Lung (tissue), 12 donors: ENCODE measurements around the gene CCKAR. TPM values are rescaled to one million over a fixed set of nuclear protein-coding genes. Genes with fewer than 3 reads are reported as not detected.
A peak's percentile ranks its signal among the peaks of the same experiment; 100 is the strongest.

Experiments used
- ATAC-seq: fragments of 200-7000 bp; cut with Tn5 transposase; one replicate; pipeline ENCODE4 v1.9.1; 2020; ENCODE audit warnings: moderate number of reproducible peaks; ENCODE audit not compliant: insufficient read depth, low FRiP score
- DNase-seq, 3 donors: peaks; one replicate each; pipeline ENCODE4 v3.0.0-alpha.2; 2013 to 2017
- H3K27ac ChIP-seq, 2 donors: one replicate each; pipeline ENCODE4 v1.5.1; 2013; ENCODE audit warnings: mild to moderate bottlenecking in 2 of 2, moderate library complexity in 2 of 2, control low read depth in 1 of 2, inconsistent platforms in 1 of 2, low read depth in 1 of 2, low read length in 1 of 2
- H3K27me3 ChIP-seq, 3 donors: one replicate each; pipeline ENCODE4 v1.5.1; 2013; ENCODE audit warnings: low read length in 2 of 3; ENCODE audit not compliant: control insufficient read depth in 3 of 3, insufficient read depth in 3 of 3
- H3K36me3 ChIP-seq, 4 donors: one replicate each; pipeline ENCODE4 v1.5.1; 2013; ENCODE audit warnings: low read length in 4 of 4, mild to moderate bottlenecking in 1 of 4, moderate library complexity in 1 of 4; ENCODE audit not compliant: control insufficient read depth in 4 of 4, insufficient read depth in 4 of 4
- H3K4me1 ChIP-seq, 5 donors: one replicate each; pipeline ENCODE4 v1.5.1; 2013; ENCODE audit warnings: low read length in 5 of 5, mild to moderate bottlenecking in 2 of 5, moderate library complexity in 1 of 5; ENCODE audit not compliant: control insufficient read depth in 5 of 5, insufficient read depth in 5 of 5
- H3K4me3 ChIP-seq: one replicate; pipeline ENCODE4 v1.5.1; 2013; ENCODE audit warnings: mild to moderate bottlenecking, control low read depth, moderate library complexity
- H3K9ac ChIP-seq, 2 donors: one replicate each; pipeline ENCODE4 v1.5.1; 2013; ENCODE audit warnings: low read length in 2 of 2, control low read depth in 1 of 2; ENCODE audit not compliant: insufficient read depth in 1 of 2
- H3K9me3 ChIP-seq, 4 donors: one replicate each; pipeline ENCODE4 v1.5.1; 2013; ENCODE audit warnings: low read length in 3 of 4, mild to moderate bottlenecking in 1 of 4, moderate library complexity in 1 of 4; ENCODE audit not compliant: control insufficient read depth in 4 of 4, insufficient read depth in 3 of 4
- CTCF ChIP-seq: IDR thresholded peaks from 2 replicates; pipeline ENCODE4 v1.5.1; 2012; ENCODE audit warnings: mild to moderate bottlenecking; ENCODE audit errors: control extremely low read depth, extremely low read depth
- WGBS, 2 donors: extraction: QIAGEN DNeasy Blood & Tissue Kit; methylation state at CpG; one replicate each; pipeline ENCODE4 v1.1.7; 2013; 5-methylcytosine and 5-hydroxymethylcytosine counted together
- polyA plus RNA-seq, 2 donors: library from polyadenylated mRNA; stranded (reverse); fragments of 200-250 nt; gene quantifications; one replicate each; pipeline ENCODE4 v1.2.1, GENCODE V29; 2013
- total RNA-seq, 2 donors: library from RNA; depleted of rRNA in 1 of 2; stranded (reverse); fragments of >200 nt in 1 of 2; gene quantifications; one replicate each; pipeline ENCODE4 v1.2.1, GENCODE V29; 2014 to 2021
- donor health status: control.
- donor health status: control.
- donor health status: Bipolar disorder and iron deficiency.
- donor health status: healthy.
- donor health status: DM: yes; HTN: yes; CAD: no.

The CCKAR gene
- total and polyA plus RNA-seq, 4 donors: 0.14 TPM; not detected in 3

- 86 to 87% methylated on average over 10 of the region's 10 CpGs for WGBS, 2 donors
- Histone ChIP-seq H3K9ac (no peak overlapping the region), H3K4me1 (no peaks in the 10 kb centered on the region), H3K9me3 (no peaks in the 10 kb centered on the region), H3K27ac (no peak overlapping the region), H3K27me3 (no peaks in the 10 kb centered on the region), H3K4me3 (no peak overlapping the region), H3K36me3 (no peaks in the 10 kb centered on the region)
- TF ChIP-seq CTCF: no peak
- DNase-seq (peak in 2 of 3 donors; percentile 25 to 31), ATAC-seq (no peak)
Measured at GRCh38 chr4:26466578-26467270, 23.6 kb downstream of the CCKAR start.

- Histone ChIP-seq H3K9me3 (no peaks in the 10 kb centered on the region), H3K27me3 (no peaks in the 10 kb centered on the region), H3K36me3 (no peaks in the 10 kb centered on the region), H3K4me3 (no peak overlapping the region), H3K27ac (no peak overlapping the region), H3K9ac (no peak overlapping the region), H3K4me1 (no peaks in the 10 kb centered on the region)
- WGBS, 2 donors: 93 to 94% methylated on average over 14 of the region's 14 CpGs
- ATAC-seq (no peak), DNase-seq (no peak)
- TF ChIP-seq CTCF: no peak
Measured at GRCh38 chr4:26464420-26465095, 25.7 kb downstream of the CCKAR start.

- no peaks in the 10 kb centered on the region for H3K36me3 ChIP-seq
- DNase-seq (no peak), ATAC-seq (no peak)
- no peak for TF ChIP-seq CTCF
- H3K9me3 ChIP-seq: no peaks in the 10 kb centered on the region
- peaks cover 0 to 2% (median 1%) of the 10 kb centered on the region in 5 donors for H3K4me1 ChIP-seq
- no peak overlapping the region for H3K4me3 ChIP-seq
- H3K27ac ChIP-seq: no peak overlapping the region
- WGBS, 2 donors: 97 to 99% methylated on average over 2 of the region's 2 CpGs
- H3K9ac ChIP-seq: no peak overlapping the region
- H3K27me3 ChIP-seq: no peaks in the 10 kb centered on the region
Measured at GRCh38 chr4:26463386-26463785, 26.9 kb downstream of the CCKAR start.
